Psoas muscle (tissue), 8 donors: ENCODE data around the gene UPK3A. TPM values are rescaled to one million over a fixed set of nuclear protein-coding genes. Genes with fewer than 3 reads are reported as not detected.

Experiments
- ATAC-seq, 4 donors: fragments of 200-7000 bp; cut with Tn5 transposase; one replicate each; pipeline ENCODE4 v1.9.1; 2020; ENCODE audit warnings: moderate library complexity in 3 of 4, mild to moderate bottlenecking in 2 of 4
- DNase-seq, 2 donors: peaks; one replicate each; pipeline ENCODE4 v3.0.0-alpha.2; 2020
- H3K27ac ChIP-seq: fragments of 200-600 bp; one replicate; pipeline ENCODE4 v1.8.0; 2022
- H3K27me3 ChIP-seq, 3 donors: fragments of 200-600 bp in 1 of 3; one replicate each; pipeline versions ENCODE4 v1.6.1 to v1.8.0; 2013 to 2022; ENCODE audit warnings: low read length in 2 of 3, mild to moderate bottlenecking in 2 of 3, moderate library complexity in 1 of 3; ENCODE audit not compliant: insufficient read depth in 3 of 3
- H3K36me3 ChIP-seq, 2 donors: fragments of 200-600 bp in 1 of 2; one replicate each; pipeline versions ENCODE4 v1.6.1 to v1.8.0; 2013 to 2022; ENCODE audit warnings: low read depth in 1 of 2, mild to moderate bottlenecking in 1 of 2, moderate library complexity in 1 of 2; ENCODE audit not compliant: insufficient read depth in 1 of 2
- H3K4me1 ChIP-seq: fragments of 200-600 bp; one replicate; pipeline ENCODE4 v1.8.0; 2022
- H3K4me3 ChIP-seq: fragments of 200-600 bp; one replicate; pipeline ENCODE4 v1.8.0; 2022; ENCODE audit warnings: mild to moderate bottlenecking
- H3K9me3 ChIP-seq: fragments of 200-600 bp; one replicate; pipeline ENCODE4 v1.8.0; 2022
- CTCF ChIP-seq: fragments of 200-600 bp; IDR thresholded peaks from one replicate; pipeline ENCODE4 v1.8.0; 2022; ENCODE audit warnings: antibody characterized with exemption
- whole genome bisulfite sequencing, 3 donors: extraction: QIAGEN DNeasy Blood & Tissue Kit; methylation state at CpG; one replicate each; pipeline versions ENCODE4 v1.1.6 to v1.1.7; 2013; 5-methylcytosine and 5-hydroxymethylcytosine counted together
- intact Hi-C, 2 donors: fragments of 100-400 bp; cut with DNase I; formaldehyde crosslinking; loops; one replicate each; pipeline versions ENCODE4 v1.11.0 to v1.14.2; 2022
- polyA plus RNA-seq, 3 donors: library from polyadenylated mRNA; stranded (reverse); fragments of 200-250 nt; gene quantifications; one replicate each; pipeline ENCODE4 v1.2.3, GENCODE V29; 2013
- total RNA-seq, 4 donors: library from RNA; stranded (reverse); fragmentation: NEBNext Ultra II Directional in 2 of 4; extraction: Animal tissue kit (Norgen Biotek cat#: 25700) in 2 of 4; gene quantifications; one replicate each; pipeline versions ENCODE4 v1.2.1 to v1.2.4, GENCODE V29; 2021 to 2023
- donor health status: healthy with polysubstance abuse.
- donor health status: DM: no; HTN: no; CAD: no; lungs with moderate emphysema.
- donor health status: Bipolar disorder and iron deficiency.
- donor health status: healthy.
- donor health status: DM: yes; HTN: yes; CAD: no.
- donor health status: DM: no; HTN: no; CAD: no.
- donor health status: DM: no; HTN: no; CAD: no.
- donor health status: DM: yes; HTN: yes; CAD: no.

The UPK3A gene
- total and polyA plus RNA-seq, 7 donors, result 0.93 to 11.7 (median 2.5) TPM

GRCh38 chr22:45314054-45314721 lies 29.4 kb downstream of the UPK3A start:
- ATAC-seq (no peak), DNase-seq (no peak)
- peak overlapping the region; percentile 31 for H3K27ac ChIP-seq
- TF ChIP-seq CTCF, result no peak
- no peak overlapping the region for H3K4me3 ChIP-seq
- WGBS, 3 donors, result 62 to 75% (median 64%) methylated on average over 8 of the region's 8 CpGs
- no peaks in the 10 kb centered on the region for H3K27me3 ChIP-seq
- H3K4me1 ChIP-seq, result peaks cover 43% of the 10 kb centered on the region
- H3K36me3 ChIP-seq, result no peaks in the 10 kb centered on the region
- intact Hi-C loops, result no loop called here
- H3K9me3 ChIP-seq, result no peaks in the 10 kb centered on the region

- Histone ChIP-seq H3K4me3 (no peak overlapping the region), H3K27ac (peak overlapping the region; percentile 31), H3K9me3 (no peaks in the 10 kb centered on the region), H3K27me3 (no peaks in the 10 kb centered on the region), H3K4me1 (peaks cover 48% of the 10 kb centered on the region), H3K36me3 (no peaks in the 10 kb centered on the region)
- no peak for DNase-seq
- TF ChIP-seq CTCF, result no peak
- intact Hi-C loops, result no loop called here
- ATAC-seq, result no peak
- WGBS, 3 donors, result 89 to 97% (median 91%) methylated on average over 6 of the region's 6 CpGs
Observed at GRCh38 chr22:45314786-45315185, 30.0 kb downstream of the UPK3A start.

GRCh38 chr22:45316796-45317526 lies 32.2 kb downstream of the UPK3A start:
- Histone ChIP-seq H3K4me1 (peaks cover 42% of the 10 kb centered on the region), H3K4me3 (no peak overlapping the region), H3K9me3 (no peaks in the 10 kb centered on the region), H3K27me3 (no peaks in the 10 kb centered on the region), H3K36me3 (no peaks in the 10 kb centered on the region), H3K27ac (peak overlapping the region; percentile 79)
- intact Hi-C loops, result no loop called here
- TF ChIP-seq CTCF, result no peak
- 61 to 76% (median 62%) methylated on average over 9 of the region's 9 CpGs for WGBS, 3 donors
- DNase-seq (no peak), ATAC-seq (peak; percentile 39 to 68 (median 60))

GRCh38 chr22:45317551-45318167 lies 32.9 kb downstream of the UPK3A start:
- ATAC-seq (peak; percentile 69 to 88 (median 86)), DNase-seq (peak; percentile 60 to 74)
- Histone ChIP-seq H3K27me3 (no peaks in the 10 kb centered on the region), H3K27ac (peak overlapping the region; percentile 79), H3K4me3 (no peak overlapping the region), H3K9me3 (no peaks in the 10 kb centered on the region), H3K36me3 (peaks cover 0 to 4% of the 10 kb centered on the region in 2 donors), H3K4me1 (peaks cover 42% of the 10 kb centered on the region)
- peak; percentile 49 for TF ChIP-seq CTCF
- WGBS, 3 donors, result 15 to 32% (median 23%) methylated on average over 19 of the region's 19 CpGs
- intact Hi-C loops, result no loop called here
